Caki2 (cell line): ENCODE data around the gene ZNF664. TPM values are rescaled to one million over a fixed set of nuclear protein-coding genes. Genes with fewer than 3 reads are reported as not detected.
A peak's percentile ranks its signal among the peaks of the same experiment; 100 is the strongest.

Source experiments
- DNase-seq: peaks from one replicate; pipeline ENCODE4 v3.0.0-alpha.2; 2015; ENCODE audit warnings: low read depth
- in situ Hi-C: cut with HindIII; loops from 2 replicates; pipeline ENCODE4 v1.10.0; 2016; ENCODE audit warnings: low sequenced_read_pairs, low pct_unique_long_range_greater_than_20kb, mixed read lengths
- total RNA-seq: library from RNA; depleted of rRNA; stranded (reverse); fragments of >200 nt; shearing (Covaris generic); gene quantifications from 2 replicates; pipeline ENCODE4 v1.2.3, GENCODE V29; 2014; ENCODE audit warnings: low replicate concordance

ZNF664 gene
- total RNA-seq, 1 experiment from 2014 or later, result 44.9 TPM

DNA sequence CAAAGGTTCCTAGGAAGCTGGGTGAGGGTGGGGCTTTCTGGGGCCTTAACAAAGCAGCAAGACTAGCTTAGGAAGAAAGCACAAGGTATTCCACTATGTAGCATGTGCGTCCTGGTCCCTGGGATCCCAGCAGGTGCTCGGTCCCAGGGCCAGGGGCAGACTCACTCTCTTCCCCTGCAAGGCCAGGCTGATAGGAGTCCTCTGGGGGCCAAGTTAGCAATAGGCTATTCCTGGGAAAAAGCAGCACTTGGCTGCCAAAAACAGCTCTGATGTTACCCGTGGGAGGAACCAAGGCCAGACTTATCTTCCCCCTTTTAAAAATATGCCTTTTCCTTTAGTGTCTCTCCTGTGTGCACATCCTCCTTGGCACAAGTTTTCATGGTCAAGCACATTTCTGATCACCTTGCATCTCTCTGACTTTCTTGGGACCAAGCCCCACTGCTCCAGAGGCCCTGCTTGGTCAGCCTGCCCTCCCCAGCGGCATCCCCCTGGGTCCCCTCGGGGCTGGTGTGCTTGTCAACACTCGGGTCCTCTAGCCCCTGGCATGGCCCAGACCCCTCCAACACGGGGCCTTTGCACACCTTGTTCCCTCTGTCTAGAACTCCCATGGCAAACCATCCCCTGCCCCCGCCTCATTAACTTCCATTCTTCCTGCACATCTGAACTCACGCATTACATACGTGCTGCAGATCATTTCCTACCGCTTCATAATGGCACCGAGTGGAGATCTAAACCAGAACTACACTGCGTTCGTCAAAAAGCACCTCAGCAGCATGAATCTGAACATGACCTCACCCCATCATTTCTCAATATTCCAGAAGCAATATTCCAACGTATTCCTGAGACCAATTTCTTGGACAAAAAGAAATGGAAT, 22.3 kb upstream of the ZNF664 start:
- no peak for DNase-seq
- in situ Hi-C loops, result no loop called here

DNA sequence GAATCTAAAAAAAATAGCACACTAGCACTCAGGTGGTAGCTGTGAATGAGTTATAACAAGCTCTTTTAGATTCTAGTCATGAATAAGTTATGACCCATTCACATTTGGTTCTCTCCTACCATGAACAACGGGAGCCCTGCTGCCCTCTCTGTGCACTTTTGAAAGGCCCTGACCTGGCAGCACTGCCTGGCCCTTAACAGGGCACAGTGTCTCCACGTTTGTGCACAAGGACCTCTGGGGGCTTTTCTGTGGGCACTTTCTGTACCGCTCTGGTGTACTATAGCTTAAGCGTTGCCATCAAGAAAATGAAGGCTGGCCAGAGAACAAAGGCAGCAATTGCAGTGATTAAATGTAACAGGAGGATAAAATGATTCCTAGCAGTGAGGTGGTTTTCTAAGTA, 21.5 kb upstream of the ZNF664 start:
- no peak for DNase-seq
- in situ Hi-C loops, result no loop called here

DNA sequence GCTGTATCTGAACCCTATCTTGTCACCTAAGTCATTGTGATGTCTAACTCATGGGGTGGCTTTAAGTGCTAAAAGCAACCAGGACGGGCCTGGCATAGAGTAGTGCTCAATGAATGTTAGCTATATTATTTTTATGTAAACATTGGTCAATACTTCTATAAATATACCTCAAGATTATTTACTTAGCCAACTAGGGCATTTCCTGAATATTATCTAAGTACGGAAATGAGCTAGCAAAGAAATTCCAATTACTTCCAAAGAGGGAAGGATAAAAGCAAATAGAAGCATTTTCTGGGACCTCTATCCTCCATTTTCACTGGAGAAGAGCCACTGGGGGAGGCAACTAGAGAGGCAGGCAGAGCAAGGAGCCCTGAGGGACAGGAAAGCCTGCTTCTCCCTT, 21.0 kb upstream of the ZNF664 start:
- DNase-seq, result no peak

DNA sequence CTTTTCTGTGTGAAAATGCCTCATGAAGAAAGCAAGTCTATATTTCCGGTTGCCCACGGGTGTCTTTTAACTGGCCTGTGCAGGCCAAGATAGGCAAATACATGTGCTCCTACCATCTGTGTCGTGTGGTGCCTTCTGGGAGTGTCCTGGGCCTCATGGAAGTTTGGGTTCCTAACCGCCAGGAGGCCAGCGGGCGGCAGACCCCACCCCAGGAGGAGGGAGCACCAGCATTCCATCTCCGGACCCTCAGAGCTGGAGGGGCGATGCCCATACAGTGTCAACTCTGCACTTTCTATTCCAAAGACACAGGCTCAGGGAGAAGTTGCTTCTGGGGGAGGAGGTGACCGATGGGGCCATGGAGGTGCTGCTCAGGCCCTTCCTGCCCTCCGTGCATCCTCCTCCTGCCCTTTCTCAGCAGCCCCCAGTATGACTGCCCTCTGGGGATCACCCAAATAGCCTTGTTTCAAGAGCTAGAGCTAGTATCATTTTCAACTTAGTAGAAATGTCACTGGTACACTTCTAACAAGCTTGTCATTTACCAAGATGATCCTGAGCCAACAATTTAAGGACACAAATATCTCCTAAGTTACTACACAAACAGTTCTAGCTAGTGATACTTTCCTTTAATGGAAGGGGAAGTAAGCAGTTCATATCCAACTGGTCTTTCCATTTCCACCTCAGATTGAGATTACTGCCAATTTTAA, 18.2 kb upstream of the ZNF664 start:
- in situ Hi-C loops, result no loop called here
- DNase-seq, result no peak

More for the DNA sequence above, 21.0 kb upstream of the ZNF664 start:
- in situ Hi-C loops, result no loop called here

DNA sequence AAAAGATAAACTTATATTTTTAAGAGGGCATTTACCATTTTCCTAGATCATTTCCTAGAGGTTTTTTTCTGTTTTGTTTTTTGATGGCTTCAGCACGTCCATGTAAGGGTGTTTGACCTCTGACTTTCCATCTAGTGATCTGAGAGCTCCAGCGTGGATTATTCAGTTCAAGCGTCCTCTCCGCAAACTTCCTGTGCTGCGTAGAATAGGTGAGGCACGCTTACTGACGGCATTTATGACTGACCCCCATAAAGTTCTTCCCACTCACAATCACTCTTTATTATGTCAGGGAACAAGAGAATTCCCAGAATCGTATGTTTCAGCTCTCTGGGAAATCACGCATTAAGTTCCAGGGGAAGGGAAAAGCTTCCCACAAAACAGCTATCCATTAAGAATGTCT, 16.8 kb upstream of the ZNF664 start:
- no peak for DNase-seq
- in situ Hi-C loops, result no loop called here

DNA sequence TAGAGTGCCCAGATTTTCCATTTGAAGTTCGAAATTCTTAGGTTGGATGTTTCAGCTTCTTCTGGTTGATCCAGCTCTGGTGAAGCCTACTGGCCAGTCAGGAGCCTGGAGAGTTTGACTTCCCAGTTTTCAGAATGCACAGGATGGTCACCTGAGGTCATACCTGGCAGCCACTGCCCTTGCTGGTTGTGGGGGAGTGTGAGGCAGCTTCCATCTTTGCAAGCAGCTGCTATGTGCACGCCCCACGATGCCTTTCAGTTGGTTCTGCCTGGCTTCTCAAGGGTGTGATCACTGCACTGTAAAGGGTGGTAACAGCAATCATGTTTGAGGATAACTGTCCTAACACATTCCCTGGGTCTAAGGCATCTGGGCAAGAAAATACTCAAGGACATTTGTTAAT, 15.8 kb upstream of the ZNF664 start:
- in situ Hi-C loops, result no loop called here
- no peak for DNase-seq

DNA sequence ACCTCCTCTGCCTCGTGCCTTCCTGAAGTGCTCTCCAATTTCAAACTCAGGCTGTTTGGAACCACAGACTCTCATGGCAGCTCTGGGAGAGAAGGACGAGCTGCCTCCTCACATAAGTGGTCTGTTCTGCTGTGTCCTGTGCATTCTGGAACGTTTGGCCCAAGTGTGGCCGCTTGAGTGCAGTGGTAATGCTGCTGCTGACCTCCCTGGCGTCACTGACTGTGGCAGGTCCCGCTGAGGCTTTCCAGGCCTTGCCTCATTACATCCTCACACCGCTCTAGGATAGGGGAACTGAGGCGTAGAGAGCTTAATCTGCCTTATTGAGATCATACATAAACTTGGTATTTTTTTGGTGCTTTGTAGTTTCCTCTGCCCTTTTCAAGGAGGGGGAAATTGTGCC, 14.6 kb upstream of the ZNF664 start:
- DNase-seq, result no peak
- in situ Hi-C loops, result no loop called here

DNA sequence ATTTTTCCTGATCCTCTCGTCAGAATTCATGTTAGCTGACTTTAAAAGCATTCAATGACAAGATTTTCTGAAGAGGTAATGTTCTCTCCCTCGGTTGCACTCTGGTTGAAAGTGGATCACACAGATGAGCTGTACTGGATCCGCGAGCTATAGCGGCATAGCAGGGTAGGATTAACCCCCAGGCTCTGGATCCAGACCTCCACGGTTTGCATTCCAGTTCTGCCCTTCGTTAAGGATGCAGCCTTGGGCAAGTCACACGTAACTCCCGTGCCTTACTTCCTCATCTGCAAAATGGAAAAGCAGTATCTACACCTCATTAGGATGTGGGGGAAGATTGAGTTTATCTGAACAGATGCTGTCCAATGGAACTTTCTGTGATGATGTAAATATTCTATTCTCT, 14.1 kb upstream of the ZNF664 start:
- in situ Hi-C loops, result no loop called here
- DNase-seq, result no peak

DNA sequence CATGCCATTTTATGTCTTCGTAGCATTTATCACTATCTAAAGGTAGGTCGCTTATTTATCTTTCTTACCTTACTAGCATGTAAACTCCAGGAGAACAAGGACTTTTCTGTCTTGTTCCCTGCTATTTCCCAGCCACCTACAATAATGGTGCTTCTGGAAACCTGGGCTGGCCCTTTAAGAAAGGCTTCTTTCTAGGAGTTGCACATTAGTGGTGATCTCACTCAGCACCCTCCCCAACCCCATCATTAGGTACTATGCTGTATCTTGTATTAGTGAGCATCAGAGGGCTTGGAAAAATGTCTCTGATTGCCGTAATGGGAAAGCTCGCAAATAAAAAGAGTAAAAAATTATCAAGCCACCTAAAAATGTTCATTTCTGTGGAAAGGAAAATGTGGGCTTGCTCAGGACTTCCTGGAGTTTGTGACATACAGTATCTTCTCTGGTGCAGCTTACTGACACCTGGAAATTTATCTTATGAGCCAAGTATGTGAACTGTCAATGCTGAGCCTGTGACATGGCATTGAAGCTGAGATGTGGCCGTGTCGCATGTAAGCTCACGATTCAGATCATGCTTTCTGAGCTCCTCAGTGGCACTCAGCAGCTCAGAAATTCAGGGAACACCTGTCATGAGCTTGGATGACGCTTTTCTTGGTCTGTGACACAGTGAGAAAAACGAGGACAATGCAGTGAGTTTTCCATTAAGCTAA, 12.8 kb upstream of the ZNF664 start:
- in situ Hi-C loops, result no loop called here
- no peak for DNase-seq

DNA sequence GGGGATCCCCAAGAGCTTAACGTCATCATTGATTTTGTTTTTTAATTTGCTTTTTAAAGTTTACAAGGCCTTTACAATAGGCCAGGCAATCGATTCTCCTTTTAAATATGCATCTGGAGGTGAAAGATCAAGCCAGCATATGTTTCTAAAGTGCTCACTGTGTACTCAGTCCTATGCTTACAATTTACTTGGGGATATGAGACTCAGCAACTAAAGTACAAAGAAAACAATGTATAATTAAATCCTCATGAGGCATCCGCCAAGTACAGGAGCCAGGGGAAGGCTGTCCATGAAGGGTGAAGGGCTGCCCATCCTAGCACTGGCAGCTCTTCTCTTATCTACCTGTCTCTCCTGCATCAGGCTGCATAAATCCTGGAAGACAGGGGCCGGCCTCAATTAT, 12.2 kb upstream of the ZNF664 start:
- in situ Hi-C loops, result no loop called here
- no peak for DNase-seq

DNA sequence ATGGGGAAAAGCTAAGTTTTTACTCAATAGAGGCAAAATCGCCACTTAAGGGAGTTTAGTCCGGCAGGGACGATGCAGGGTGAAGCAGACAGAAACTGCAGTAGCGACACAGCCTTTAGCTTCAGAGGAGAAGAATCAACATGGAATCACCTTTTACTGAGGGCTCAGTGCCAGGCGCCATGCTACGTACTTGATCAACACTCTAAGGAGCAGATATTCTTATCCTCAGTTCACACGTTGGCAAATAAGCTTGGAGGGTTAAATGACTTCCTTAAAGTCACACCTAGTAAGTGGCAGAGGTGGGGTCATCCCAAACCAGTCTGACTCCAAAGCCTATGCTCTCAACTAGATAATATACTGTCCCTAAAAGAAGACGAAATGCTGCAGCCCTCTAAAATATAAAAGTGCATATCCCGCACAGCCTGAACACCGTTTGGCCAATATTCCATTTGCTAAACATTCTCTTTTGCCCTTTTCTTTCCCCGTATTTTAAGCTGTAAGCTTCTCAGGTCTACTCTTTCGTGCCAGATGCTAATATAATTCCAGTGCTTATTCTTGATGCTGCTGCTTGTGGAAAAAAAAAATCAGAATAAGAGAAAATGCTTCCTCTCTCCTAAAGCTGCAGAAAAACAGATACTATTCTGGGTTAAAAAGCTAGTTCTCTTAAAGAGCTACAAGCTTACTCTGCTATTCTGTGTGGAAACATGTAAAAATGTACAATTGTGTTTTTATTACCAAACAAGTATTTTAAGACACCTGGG, 11.2 kb upstream of the ZNF664 start:
- in situ Hi-C loops, result no loop called here
- DNase-seq, result no peak

DNA sequence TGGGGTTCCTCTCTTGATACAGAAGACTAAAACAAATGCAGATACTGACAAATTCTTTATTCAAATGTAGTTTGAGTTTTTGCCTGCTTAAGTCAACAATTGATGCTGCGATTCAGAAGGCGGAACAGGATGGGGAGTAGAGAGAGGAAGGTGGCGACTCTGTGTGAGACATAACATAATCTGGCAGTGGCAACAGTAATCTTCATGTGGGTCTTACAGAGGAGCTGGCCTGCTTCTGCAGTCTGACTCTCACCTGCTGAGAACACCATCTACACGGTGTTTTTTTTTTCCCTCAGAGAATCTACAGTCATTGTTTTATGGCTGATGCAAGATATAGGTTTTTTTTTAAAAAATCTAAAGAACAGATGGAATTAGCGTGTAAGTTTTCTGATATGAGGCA, 10.5 kb upstream of the ZNF664 start:
- in situ Hi-C loops, result no loop called here
- no peak for DNase-seq

DNA sequence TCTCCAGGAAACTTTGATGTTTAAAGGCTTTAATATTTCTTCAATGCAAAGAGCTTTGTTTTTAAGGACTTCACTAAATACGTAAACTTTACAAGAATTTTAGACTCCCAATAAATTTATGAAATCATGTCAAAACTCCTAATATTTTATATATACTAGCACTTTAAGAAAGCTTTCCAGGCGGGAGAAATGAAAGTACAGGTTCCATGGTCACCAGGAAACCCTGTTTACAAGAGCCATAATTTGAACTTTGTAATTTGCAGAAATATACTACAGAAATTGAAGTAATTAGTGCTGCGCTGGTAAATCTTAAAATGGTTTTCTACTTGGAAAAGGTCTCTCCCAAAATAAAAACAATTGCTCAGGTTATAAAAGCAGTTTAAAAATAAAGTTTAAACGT, 9.2 kb upstream of the ZNF664 start:
- in situ Hi-C loops, result no loop called here
- no peak for DNase-seq

DNA sequence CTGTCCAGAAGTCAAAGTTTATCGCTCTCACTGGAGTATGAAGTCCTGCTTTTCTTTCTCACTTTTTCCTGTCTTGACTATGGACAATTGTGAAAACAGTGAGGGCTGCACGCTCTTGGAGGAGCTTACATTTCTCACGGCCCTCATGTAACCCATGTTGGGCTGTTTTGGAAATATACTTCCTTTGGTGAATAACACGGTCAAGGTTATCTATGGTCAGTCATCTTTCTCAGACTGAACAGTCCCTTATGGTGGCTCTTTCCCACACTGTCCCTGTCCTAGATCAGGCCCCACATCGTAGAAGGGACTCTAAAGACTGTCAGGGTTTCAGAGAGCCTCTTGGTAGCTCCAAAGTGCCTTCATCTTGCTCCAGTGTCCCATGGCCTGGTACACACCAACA, 7.6 kb upstream of the ZNF664 start:
- no peak for DNase-seq
- in situ Hi-C loops, result no loop called here

DNA sequence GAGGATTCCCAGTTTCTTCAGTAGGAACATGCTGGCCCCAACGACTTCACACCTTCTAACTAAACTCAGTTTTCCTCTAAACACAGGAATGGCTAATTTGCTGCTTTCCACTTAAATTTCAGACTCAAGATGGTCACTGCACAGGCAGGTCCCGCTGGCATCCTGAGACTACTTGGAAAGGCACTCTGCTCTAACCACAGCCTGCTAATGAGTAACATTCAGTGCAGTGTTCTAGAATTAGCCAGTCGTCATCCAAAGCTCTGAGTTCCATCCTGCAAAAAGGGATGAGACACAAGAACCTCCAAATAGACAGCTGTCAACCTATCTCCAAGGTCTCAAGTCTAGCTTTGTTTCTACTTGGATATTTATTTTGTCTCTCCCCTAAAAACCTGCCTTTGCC, 6.4 kb upstream of the ZNF664 start:
- in situ Hi-C loops, result no loop called here
- peak; percentile 6 for DNase-seq

DNA sequence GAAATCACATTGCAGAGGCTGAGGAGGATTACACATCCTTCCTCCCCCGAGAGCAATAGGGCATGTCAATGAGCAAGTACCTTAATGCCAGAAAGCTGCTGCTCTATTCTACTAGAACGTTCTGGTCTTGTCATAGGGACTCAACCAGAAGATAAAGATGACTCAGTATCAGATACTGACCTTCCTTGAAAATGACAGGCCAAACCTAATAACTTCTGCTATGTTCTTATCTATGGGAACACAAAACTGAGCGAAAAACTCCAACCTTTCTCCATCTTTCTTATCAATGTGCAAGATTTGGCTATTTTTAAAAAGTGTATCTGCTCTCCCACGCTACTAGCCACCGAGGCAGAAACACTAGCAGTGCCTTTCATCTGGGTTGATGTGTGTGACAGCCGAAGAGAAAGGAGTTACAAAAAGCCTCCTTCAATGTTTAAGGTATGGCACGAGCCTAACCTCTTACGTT, 5.9 kb upstream of the ZNF664 start:
- no peak for DNase-seq
- in situ Hi-C loops, result no loop called here

DNA sequence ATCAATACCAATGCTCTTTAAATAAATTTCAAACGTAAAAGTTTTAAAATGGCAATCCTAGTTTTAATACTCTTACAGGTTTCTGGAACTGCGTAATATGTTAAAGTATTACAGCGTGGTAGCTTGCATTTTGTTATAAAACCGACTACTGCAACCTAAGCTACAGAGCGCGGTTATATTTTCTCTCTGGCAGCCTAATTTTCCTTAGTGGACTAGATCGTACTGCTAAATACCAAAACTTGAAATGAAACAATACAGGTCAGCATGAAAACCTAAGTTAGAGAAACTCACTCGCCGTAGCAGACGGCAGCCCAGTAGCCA, 1.6 kb upstream of the ZNF664 start:
- no peak for DNase-seq
- in situ Hi-C loops, result no loop called here

DNA sequence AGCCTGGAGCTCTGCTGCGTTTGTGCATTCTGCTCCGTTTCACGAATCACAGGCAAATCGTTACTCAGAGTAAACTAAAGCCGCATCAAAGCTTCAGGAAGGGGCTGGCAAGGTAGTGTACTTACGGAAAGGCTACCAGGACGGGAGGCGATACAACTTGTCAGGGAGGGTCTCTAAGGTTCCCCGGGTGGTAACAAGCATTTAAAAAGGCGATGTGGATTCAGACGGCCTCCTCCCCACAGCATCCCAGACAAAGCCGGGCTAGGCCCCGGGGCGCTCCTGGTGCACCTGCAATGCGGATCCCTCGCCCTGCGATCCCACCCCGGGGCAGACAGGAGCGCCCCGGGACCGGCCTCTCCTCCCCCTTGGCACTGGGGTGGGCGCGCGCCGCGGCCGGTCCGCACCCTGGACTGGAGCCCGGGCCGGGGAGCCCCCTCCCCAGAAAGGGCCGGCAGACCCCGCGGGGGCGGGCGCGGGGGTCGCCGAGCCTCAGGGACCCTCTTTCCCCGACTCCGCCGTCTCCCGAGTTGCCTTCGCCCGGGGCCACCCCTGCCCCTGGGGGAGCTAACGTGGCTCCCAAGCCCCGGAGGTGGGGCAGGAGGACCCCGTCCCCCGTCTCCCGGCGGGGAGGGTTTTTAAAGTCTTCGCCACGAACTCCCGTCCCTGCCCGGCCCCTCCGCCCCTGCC, 1.1 kb upstream of the ZNF664 start:
- DNase-seq, result peak; percentile 53
- in situ Hi-C loops, result no loop called here
